ENCODE measurements around the gene MAST2.
A peak's percentile ranks its signal among the peaks of the same experiment; 100 is the strongest.
"Not testable (repeated sequence)": the region's sequence is repeated elsewhere in the genome, so short reads cannot be mapped to it uniquely, and the experiment has no call there.

Gene MAST2

DNA sequence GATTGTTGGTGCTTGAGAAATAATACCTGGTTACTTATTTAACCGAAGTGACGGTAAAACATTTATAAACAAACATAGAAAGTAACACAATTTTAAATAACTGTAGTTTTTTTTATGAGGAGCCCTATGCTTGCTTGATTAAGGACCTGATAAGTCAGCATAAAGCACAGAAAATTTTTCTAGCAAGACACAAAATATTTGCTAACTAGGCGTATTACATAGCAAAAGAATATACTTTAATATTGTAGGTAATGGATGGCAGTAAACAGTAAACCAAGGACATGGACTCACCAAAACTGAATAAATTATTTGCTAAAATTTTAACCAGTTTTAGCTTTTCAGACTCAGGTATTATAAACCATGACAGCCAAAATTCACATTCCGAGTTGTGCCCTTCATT, 90.9 kb downstream of the MAST2 start:
- no peak for DNase-seq (ENCODE audit: low read depth)

- DNase-seq (ENCODE audit: low read depth) = no peak
Measured at GRCh38 chr1:45894921-45895320, 91.5 kb downstream of the MAST2 start.

GRCh38 chr1:45895406-45895805, 92.0 kb downstream of the MAST2 start:
- DNase-seq (ENCODE audit: low read depth) = no peak

DNA sequence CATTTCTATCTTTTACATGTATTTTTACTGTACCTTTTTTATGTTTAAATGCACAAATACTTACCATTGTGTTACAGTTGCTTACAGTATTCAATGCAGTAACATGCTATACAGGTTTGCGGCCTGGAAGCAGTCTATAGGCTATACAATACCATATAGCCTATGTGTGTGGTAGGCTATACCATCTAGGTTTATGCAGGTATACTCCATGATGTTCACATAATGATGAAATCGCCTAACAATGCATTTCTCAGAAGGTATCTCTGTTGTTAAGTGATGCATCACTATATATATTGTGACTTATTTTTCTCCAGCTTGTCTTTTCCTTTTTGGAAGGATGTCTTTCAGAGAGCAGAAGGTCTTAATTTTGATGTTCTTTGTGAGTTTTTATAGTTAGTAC, 103.5 kb downstream of the MAST2 start:
- no peak for DNase-seq (ENCODE audit: low read depth)

- no peak for DNase-seq (ENCODE audit: low read depth)
Measured at GRCh38 chr1:45908611-45909140, 105.3 kb downstream of the MAST2 start.

DNA sequence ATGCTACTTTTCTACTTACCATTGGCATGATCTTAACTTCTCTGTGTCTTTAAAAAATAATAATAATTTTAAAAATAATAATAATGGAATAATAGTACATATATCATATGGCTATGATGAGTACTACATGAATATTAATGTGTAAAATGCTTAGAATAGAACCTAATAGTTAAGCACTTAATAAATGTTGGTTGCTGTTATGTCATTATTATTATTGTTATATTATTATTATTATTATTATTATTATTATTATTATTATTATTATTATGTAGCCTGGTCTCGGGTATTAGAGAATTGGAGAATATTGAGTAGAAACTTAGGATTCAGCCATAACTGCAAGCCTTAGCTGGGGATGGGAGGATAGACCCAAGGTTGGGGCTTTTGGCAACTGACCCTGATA, 108.2 kb downstream of the MAST2 start:
- DNase-seq (ENCODE audit: low read depth) = no peak

- peak; percentile 96 for DNase-seq (ENCODE audit: low read depth)
Measured at GRCh38 chr1:45913183-45913683, 109.8 kb downstream of the MAST2 start.

- no peak for DNase-seq (ENCODE audit: low read depth)
Measured at GRCh38 chr1:45913731-45914501, 110.5 kb downstream of the MAST2 start.

DNA sequence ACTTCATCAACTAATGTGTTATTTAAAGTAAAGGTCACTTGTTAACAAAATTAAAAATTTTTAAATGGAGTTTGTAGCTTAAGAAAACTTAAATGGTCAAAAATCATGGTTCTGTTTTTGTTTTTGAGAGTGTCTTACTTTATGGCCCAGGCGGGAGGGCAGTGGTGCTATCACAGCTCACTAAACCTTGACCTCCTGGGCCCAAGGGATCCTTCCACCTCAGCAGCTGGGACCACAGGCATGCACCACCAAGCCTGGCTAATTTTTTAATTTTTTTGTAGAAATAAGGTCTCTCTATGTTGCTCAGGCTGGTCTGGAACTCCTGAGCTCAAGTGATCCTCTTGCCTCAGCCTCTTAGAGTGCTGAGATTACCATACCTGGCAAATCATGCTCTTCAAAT, 111.4 kb downstream of the MAST2 start:
- DNase-seq (ENCODE audit: low read depth) = no peak

- no peak for DNase-seq (ENCODE audit: low read depth)
Measured at GRCh38 chr1:45922374-45922773, 119.0 kb downstream of the MAST2 start.

DNA sequence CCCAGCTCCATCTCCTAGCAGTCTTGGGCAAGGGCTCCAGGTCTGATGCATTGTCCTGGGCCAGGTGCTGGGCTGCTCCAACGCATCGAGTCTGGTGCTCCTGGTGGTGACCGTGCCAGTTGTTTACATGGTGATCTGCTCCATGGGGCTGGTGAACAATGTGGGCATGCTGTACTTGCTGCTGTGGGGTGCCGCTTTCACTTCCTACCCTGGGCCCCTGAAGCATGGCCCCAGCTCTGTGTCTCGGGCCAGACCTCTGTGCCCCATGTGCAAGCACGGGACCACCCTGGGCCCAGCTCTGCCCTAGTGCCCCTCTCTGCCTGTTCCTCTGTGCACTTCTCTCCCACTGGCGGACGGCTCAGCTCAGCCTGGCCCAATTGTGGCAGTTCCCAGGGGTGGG, 119.4 kb downstream of the MAST2 start:
- DNase-seq (ENCODE audit: low read depth) = no peak

GRCh38 chr1:45923343-45923742, 119.9 kb downstream of the MAST2 start:
- DNase-seq (ENCODE audit: low read depth) = no peak

- no peak for DNase-seq (ENCODE audit: low read depth)
Measured at GRCh38 chr1:45924736-45925135, 121.3 kb downstream of the MAST2 start.

- DNase-seq (ENCODE audit: low read depth) = no peak
Measured at GRCh38 chr1:45925728-45926287, 122.4 kb downstream of the MAST2 start.

DNA sequence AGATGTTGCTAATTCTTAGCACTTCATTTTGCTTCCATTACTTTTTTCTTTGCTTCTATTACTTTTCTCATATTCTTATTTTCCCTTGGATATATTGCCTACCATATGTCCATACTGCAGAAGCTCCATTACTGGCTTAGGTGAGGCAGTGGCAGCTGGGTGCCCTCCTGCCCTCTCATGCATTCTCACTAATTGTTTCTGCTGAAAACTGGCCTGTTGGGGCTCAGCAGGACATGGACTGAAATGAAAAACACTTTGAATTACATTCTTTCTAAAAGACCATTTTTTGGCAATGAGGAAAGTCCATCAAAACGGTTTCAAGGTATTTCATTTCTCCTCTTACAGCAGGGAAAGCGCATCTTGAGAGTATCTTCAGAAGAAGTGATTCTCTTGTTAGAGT, 122.9 kb downstream of the MAST2 start:
- DNase-seq (ENCODE audit: low read depth) = no peak

- not testable (repeated sequence) for DNase-seq (ENCODE audit: low read depth)
Measured at GRCh38 chr1:45927231-45927915, 124.0 kb downstream of the MAST2 start.

DNA sequence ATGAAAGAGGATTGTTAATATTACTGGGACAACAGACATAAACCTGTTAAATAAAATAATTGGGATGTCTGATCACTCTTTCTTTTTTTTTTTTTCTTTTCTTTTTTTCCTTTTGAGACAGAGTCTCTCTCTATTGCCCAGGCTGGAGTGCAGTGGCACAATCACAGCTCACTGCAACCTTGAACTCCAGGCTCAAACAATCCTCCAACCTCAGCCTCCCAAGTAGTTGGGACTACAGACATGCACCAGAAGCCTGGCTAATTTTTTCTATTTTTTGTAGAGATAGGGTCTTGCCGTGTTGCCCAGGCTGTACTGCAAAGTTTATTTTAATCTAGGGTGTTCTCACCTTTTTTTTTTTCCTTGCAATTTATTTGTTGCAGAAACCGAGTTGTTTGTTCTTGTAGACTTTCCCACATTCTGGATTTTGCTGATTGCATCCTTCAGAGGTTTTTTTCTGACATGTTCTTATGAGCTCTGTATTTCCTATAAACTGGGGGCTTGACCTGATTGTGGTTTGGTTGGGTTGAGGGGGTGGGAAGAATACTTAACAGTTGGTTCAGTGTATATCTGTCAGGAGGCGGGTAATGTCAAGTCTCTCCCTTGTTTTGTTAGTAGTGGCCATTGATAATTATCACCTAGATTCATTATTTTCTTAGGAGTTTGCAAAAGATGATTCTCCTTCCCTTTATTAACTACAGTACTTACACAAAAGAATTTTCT, 125.2 kb downstream of the MAST2 start:
- no peak for DNase-seq (ENCODE audit: low read depth)

GRCh38 chr1:45929257-45929687, 125.9 kb downstream of the MAST2 start:
- peak; percentile 51 for DNase-seq (ENCODE audit: low read depth)

DNA sequence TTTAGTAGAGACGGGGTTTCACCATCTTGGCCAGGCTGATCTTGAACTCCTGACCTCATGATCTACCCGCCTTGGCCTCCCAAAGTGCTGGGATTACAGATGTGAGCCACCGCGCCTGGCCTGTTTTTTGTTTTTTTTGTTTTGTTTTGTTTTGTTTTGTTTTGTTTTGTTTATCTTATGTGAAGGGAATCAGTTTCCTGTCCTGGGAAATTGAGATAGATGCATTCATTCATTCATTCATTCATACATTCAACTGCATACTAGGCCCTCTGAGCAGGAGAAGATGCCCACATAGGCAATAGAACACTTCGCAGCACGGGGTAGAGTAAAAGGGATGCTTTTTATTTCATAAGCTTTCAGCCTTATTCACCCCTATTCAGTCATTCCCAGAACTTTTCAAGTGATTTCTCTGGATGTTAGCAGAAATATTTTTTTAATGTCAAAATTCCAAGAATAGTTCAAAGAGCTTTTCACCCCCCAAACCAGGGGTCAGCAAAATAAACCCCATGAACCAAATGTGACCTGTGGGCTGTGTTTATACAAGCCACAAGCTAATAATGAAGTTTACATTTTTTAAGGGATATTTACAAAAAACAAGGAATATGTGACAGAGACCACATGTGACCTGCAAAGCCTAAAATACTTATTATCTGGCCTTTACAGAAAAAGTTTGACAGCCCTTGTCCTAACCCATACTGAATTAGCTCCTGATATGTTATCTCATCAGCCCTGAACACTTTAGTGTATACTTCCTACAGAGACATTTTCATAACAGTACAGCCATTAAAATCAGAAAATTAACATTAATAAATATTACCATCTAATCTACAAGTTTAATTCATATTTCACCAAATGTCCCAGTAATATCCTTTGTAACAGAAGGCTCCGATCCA, 127.1 kb downstream of the MAST2 start:
- DNase-seq (ENCODE audit: low read depth) = no peak

DNA sequence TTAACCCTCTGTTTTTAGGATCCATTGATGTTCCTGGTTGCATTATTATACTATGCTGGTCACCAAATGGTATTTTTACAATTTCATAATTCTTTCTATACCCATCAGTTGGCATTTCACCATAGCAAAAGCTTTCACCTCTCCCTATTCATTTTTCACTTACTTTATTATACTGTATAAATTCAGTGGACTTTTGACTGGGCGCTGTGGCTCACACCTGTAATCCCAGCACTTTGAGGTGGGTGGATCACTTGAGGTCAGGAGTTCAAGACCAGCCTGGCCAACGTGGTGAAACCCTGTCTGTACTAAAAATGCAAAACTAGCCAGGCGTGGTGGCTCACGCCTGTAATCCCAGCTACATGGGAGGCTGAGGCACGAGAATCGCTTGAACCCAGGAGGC, 128.8 kb downstream of the MAST2 start:
- not testable (repeated sequence) for DNase-seq (ENCODE audit: low read depth)

DNA sequence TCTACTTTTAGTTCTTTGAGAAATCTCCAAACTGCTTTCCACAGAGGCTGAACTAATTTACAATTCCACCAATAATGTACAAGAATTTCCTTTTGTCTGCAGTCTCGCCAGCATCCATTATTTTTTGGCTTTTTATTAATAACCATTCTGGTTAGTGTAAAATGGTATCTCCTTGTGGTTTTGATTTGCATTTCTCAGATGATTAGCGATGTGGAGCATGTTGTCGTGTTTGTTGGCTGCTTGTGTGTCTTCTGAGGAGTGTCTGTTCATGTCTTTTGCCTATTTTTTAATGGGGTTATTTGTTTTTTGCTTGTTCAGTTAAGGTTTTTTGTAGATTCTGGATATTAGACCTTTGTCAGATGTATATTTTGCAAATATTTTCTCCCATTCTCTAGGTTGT, 131.5 kb downstream of the MAST2 start:
- DNase-seq (ENCODE audit: low read depth) = no peak

Data from GM04504 (cell line).